ENCODE results near the gene LSS. TPM values are rescaled to one million over a fixed set of nuclear protein-coding genes. Genes with fewer than 3 reads are reported as not detected.

The LSS gene
- total and polyA plus RNA-seq, 2 of the 8 experiments (the other 6 are each of a cell fraction or from before 2014, with no cell fraction given): 96.1 to 123 TPM

DNA sequence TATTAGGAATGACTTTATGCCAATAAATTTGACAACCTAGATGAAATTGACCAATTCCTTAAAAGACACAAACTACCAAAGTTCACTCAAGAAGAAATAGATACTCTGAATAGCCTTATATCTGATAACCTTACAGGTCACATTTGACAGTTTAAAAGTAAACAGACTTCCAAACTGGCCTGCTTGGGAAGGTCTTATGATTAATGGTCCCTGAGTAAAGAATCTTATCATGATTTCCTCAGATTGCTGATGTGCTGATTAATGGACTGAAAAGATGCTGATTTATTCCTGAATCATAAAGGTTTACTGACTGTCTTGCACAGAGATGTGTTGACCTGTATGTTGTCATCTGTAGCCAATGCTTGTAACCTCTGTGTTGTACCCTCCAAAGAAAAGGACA, 63.5 kb downstream of the LSS start:
- Histone ChIP-seq H3K4me3 (ENCODE audit: extremely low read depth in 1 of 4, insufficient read depth in 2 of 4, low read depth in 3 of 4, low read length in 4 of 4) (no peak overlapping the region), H3K79me1 (ENCODE audit: low read depth, low read length) (no peaks in the 10 kb centered on the region; the same call in none of the 2 replicates), H3K36me3 (ENCODE audit: control insufficient read depth in 2 of 4, insufficient read depth in 4 of 4, low read length in 3 of 4) (peaks cover 0 to 19% (median 6%) of the 10 kb centered on the region in 4 experiments; a peak in 4 of 8 replicates), H4K8ac (ENCODE audit: extremely low read depth, insufficient read depth, low read length) (no peak overlapping the region), H3K79me2 (ENCODE audit: control insufficient read depth in 1 of 2, insufficient read depth in 2 of 2, low read length in 2 of 2) (no peaks in the 10 kb centered on the region), H3K23ac (ENCODE audit: insufficient read length) (no peak overlapping the region), H3K14ac (ENCODE audit: insufficient read length) (no peak overlapping the region), H4K5ac (ENCODE audit: insufficient read length, low read depth, low read length) (no peak overlapping the region), H3K9ac (replicated peaks in 1 of 4; ENCODE audit: extremely low read depth in 1 of 4, low read depth in 3 of 4, low read length in 3 of 4) (no peak overlapping the region), H4K20me1 (replicated peaks in 1 of 2; ENCODE audit: control insufficient read depth in 1 of 2, insufficient read depth in 2 of 2, low read length in 2 of 2) (peaks cover 0 to 2% of the 10 kb centered on the region in 2 experiments), H3K56ac (replicated peaks; ENCODE audit: insufficient read length, low read depth, low read length) (no peak overlapping the region), H2AK5ac (ENCODE audit: low read depth, low read length) (no peak overlapping the region), H3K18ac (ENCODE audit: extremely low read depth, low read length) (no peak overlapping the region), H3K27me3 (replicated peaks in 1 of 4; ENCODE audit: control insufficient read depth in 3 of 4, extremely low read depth in 1 of 4, insufficient read depth in 3 of 4, low read length in 3 of 4) (no peaks in the 10 kb centered on the region; a peak in 1 of 7 replicates), H3K4me2 (ENCODE audit: insufficient read depth in 1 of 2, low read depth in 2 of 2, low read length in 2 of 2) (no peak overlapping the region), H2BK15ac (ENCODE audit: low read length) (no peak overlapping the region), H3K9me3 (ENCODE audit: insufficient read depth in 2 of 2, low read depth in 1 of 2, low read length in 1 of 2) (peaks cover 4 to 23% of the 10 kb centered on the region in 2 experiments; a peak in 2 of 4 replicates), H2AFZ (ENCODE audit: low read length) (no peak overlapping the region), H2BK120ac (replicated peaks; ENCODE audit: low read depth, low read length) (no peak overlapping the region), H3K4me1 (replicated peaks in 1 of 4; ENCODE audit: control insufficient read depth in 3 of 4, insufficient read depth in 4 of 4, low read length in 3 of 4) (no peaks in the 10 kb centered on the region), H3K27ac (ENCODE audit: low read depth, low read length) (no peak overlapping the region), H2BK20ac (ENCODE audit: low read length) (no peak overlapping the region), H2BK12ac (ENCODE audit: low read depth, low read length) (no peak overlapping the region), H4K91ac (replicated peaks; ENCODE audit: insufficient read length, low read length) (no peak overlapping the region), H2BK5ac (ENCODE audit: low read depth, low read length) (no peak overlapping the region), H3K23me2 (ENCODE audit: low read depth, low read length) (no peaks in the 10 kb centered on the region), H3K4ac (replicated peaks; ENCODE audit: insufficient read length, low read depth, low read length) (no peak overlapping the region)
- TF ChIP-seq CHD1 (IDR thresholded peaks at IDR 0.05; ENCODE audit: low read depth, low read length): no peak
- TF ChIP-seq CEBPB (IDR thresholded peaks at IDR 0.05; ENCODE audit: low read depth, low read length): no peak
- TF ChIP-seq NANOG (IDR thresholded peaks at IDR 0.05; ENCODE audit: insufficient read depth, low read depth, low read length, poor library complexity, severe bottlenecking): no peak
- TF ChIP-seq, protein P1, sequence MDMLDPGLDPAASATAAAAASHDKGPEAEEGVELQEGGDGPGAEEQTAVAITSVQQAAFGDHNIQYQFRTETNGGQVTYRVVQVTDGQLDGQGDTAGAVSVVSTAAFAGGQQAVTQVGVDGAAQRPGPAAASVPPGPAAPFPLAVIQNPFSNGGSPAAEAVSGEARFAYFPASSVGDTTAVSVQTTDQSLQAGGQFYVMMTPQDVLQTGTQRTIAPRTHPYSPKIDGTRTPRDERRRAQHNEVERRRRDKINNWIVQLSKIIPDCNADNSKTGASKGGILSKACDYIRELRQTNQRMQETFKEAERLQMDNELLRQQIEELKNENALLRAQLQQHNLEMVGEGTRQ (IDR thresholded peaks at IDR 0.05; ENCODE audit: low read length): no peak
- no peak for TF ChIP-seq RNF2 (IDR thresholded peaks at IDR 0.05; ENCODE audit: borderline replicate concordance, low read depth, low read length, missing control alignments, poor library complexity, severe bottlenecking)
- TF ChIP-seq SP2 (IDR thresholded peaks at IDR 0.05; ENCODE audit: low read length): no peak
- TF ChIP-seq TAF7 (optimal IDR thresholded peaks at IDR 0.05; ENCODE audit: borderline replicate concordance, low read depth, low read length): no peak
- TF ChIP-seq SP4 (IDR thresholded peaks at IDR 0.05; ENCODE audit: low read length): no peak
- TF ChIP-seq CTBP2 (IDR thresholded peaks at IDR 0.05; ENCODE audit: borderline replicate concordance, insufficient read depth, insufficient read length, low read length): no peak
- TF ChIP-seq PHF8 (conservative IDR thresholded peaks at IDR 0.05; ENCODE audit: low read depth, low read length): no peak
- no peak for TF ChIP-seq GABPA (IDR thresholded peaks at IDR 0.05; ENCODE audit: borderline replicate concordance, insufficient read depth, low read length)
- TF ChIP-seq SIRT6 (IDR thresholded peaks at IDR 0.05; ENCODE audit: low read length): no peak
- TF ChIP-seq RXRA (IDR thresholded peaks at IDR 0.05; ENCODE audit: insufficient read depth, low read depth, low read length): no peak
- DNase-seq (ENCODE audit: low read depth in 1 of 2, low spot score in 2 of 2) (no peak), FAIRE-seq (no peak)
- ChIA-PET POLR2A (ENCODE audit: partially characterized antibody) (no interaction called here), CTCF (ENCODE audit: partially characterized antibody) (no interaction called here)

All from H1 (cell line).